ENCODE data around the gene MYRF. TPM values are rescaled to one million over a fixed set of nuclear protein-coding genes. Genes with fewer than 3 reads are reported as not detected.

The MYRF gene
- total and polyA plus RNA-seq, 2 of the 4 experiments (the other 2 are of a cell fraction), result 1.6 to 10.7 TPM

DNA sequence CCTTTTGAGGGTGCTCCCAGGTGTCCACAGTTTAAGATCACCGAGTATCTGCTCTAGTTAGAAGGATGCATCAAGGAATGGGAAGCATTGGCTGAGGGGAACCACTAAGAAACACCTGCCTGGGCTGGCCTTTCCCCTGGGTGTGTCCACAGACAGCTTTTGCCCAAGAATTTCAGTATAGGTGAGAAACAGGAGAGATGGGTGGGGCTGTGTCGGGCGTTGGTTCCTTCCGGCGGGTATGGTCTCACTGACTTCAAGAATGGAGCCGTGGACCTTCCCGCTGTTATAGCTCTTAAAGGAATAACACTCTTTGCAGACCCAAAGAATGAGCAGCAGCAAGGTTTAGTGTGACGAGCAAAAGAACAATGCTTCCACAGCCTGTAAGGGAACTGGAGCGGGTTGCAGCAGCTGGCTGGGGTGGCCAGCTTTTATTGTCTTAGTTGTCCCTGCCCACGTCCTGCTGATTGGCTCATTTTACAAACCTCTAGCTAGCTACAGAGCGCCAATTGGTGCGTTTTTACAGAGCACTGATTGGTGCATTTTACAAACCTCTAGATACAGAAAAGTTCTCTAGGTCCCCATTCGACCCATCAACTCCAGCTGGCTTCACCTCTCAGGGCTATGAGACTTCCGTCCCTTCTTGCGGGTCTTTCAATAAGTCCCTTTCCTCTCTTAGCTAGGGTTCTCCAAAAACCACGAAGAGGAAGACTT, 62.0 kb downstream of the MYRF start:
- peak overlapping the region; percentile 98 for H2AK9ac ChIP-seq (replicated peaks; ENCODE audit: low read depth, low read length, poor library complexity)
- ChIA-PET POLR2A (ENCODE audit: unreplicated experiment) (interaction anchor here (0.8 to 1.5 kb wide), 3 partner anchors 9 to 23 kb away, joined by 3 to 7 read pairs (median 6); partner anchors contain the start of gene FADS2), CTCF (interaction anchor here (0.7 to 1.4 kb wide), 4 partner anchors 9 to 268 kb away, joined by 3 read pairs; no protein-coding TSS in a partner anchor)
- H3K27ac ChIP-seq (ENCODE audit: insufficient read depth, low read length), result peak overlapping the region; percentile 90
- peak overlapping the region; percentile 50 for H3K4me3 ChIP-seq (ENCODE audit: insufficient read depth, low read depth, low read length)
- H3K79me1 ChIP-seq (ENCODE audit: low read depth in 1 of 2, low read length in 2 of 2), result peaks cover 7 to 44% of the 10 kb centered on the region in 2 experiments; a peak in 3 of 4 replicates
- H3K9me1 ChIP-seq (ENCODE audit: insufficient read depth, low read length), result peaks cover 14% of the 10 kb centered on the region
- dilution Hi-C loops (cut with HindIII; ENCODE audit: low sequenced_read_pairs, unreplicated experiment) (no loop called here), intact Hi-C loops (cut with micrococcal nuclease) (no loop called here), in situ Hi-C loops (cut with MboI; ENCODE audit: low sequenced_read_pairs) (no loop called here)
- peak overlapping the region; percentile 36 for H3K18ac ChIP-seq (ENCODE audit: low read depth, low read length)
- no peaks in the 10 kb centered on the region for H3K27me3 ChIP-seq (ENCODE audit: control insufficient read depth, insufficient read depth, low read length)
- H2BK120ac ChIP-seq (ENCODE audit: low read depth, low read length), result peak overlapping the region; percentile 91
- no peak for ATAC-seq (ENCODE audit: low read depth)
- H3K23ac ChIP-seq (ENCODE audit: low read depth, low read length), result peak overlapping the region; percentile 98
- H3K4me2 ChIP-seq (ENCODE audit: low read depth, low read length), result peak overlapping the region; percentile 81
- peak overlapping the region; percentile 97 for H3K4ac ChIP-seq (ENCODE audit: low read depth, low read length)
- no peak for DNase-seq
- peak overlapping the region; percentile 85; the same call in 2 of the 3 replicates for H2BK15ac ChIP-seq (ENCODE audit: low read depth, low read length)
- no TSS peak for BruUV-seq (replicated peaks)
- WGBS, 2 experiments (ENCODE audit: extremely low coverage in 2 of 2, insufficient read length in 1 of 2), result 82% methylated on average over 9 of the region's 16 CpGs; no CpG with 5 or more reads in 1 of the 2 experiments
- no peaks in the 10 kb centered on the region; the same call in 1 of the 2 replicates for H4K20me1 ChIP-seq (ENCODE audit: insufficient read depth, low read length)
- peak overlapping the region; percentile 89 to 98 for H4K8ac ChIP-seq (ENCODE audit: low read depth in 2 of 2, low read length in 2 of 2)
- H4K5ac ChIP-seq (ENCODE audit: low read depth, low read length), result peak overlapping the region; percentile 53
- peak overlapping the region; percentile 82 for H3K9ac ChIP-seq (ENCODE audit: low read depth, low read length)
- H2AK5ac ChIP-seq (ENCODE audit: low read depth, low read length), result peak overlapping the region; percentile 91; the same call in 1 of the 2 replicates
- peak overlapping the region; percentile 99 for H3K14ac ChIP-seq (replicated peaks; ENCODE audit: low read depth, low read length)
- peak overlapping the region; percentile 90 for H4K91ac ChIP-seq (ENCODE audit: insufficient read depth, low read depth, low read length)
- peak overlapping the region; percentile 84 for H2BK5ac ChIP-seq (ENCODE audit: low read depth, low read length, poor library complexity, severe bottlenecking)
- H2BK20ac ChIP-seq (ENCODE audit: low read depth, low read length), result peak overlapping the region; percentile 96
- no peaks in the 10 kb centered on the region for H3K9me3 ChIP-seq (ENCODE audit: control insufficient read depth, insufficient read depth, low read length)
- H3K56ac ChIP-seq (ENCODE audit: extremely low read depth, insufficient read depth, low read length), result peak overlapping the region; percentile 76
- H2AFZ ChIP-seq (replicated peaks; ENCODE audit: low read length, poor library complexity), result peak overlapping the region; percentile 95
- peaks cover 32% of the 10 kb centered on the region for H3K36me3 ChIP-seq (ENCODE audit: control insufficient read depth, insufficient read depth, low read length)
- H3K4me1 ChIP-seq (ENCODE audit: control insufficient read depth, insufficient read depth, low read length), result peaks cover 3% of the 10 kb centered on the region; the same call in 1 of the 2 replicates
- TF ChIP-seq CEBPB (IDR thresholded peaks at IDR 0.05; ENCODE audit: low read depth, low read length) (no peak), MAFK (IDR thresholded peaks at IDR 0.05; ENCODE audit: low read depth, low read length) (no peak), FOS (IDR thresholded peaks at IDR 0.05; ENCODE audit: low read depth, low read length) (no peak), BHLHE40 (IDR thresholded peaks at IDR 0.05; ENCODE audit: low read depth, low read length) (no peak), SMC3 (IDR thresholded peaks at IDR 0.05; ENCODE audit: low read depth, low read length) (no peak), POLR2A (IDR thresholded peaks at IDR 0.05; ENCODE audit: low read depth, low read length) (no peak), RAD21 (IDR thresholded peaks at IDR 0.05; ENCODE audit: low read length) (no peak)
